ENCODE measurements around the gene SLC40A1.

The SLC40A1 gene

DNA sequence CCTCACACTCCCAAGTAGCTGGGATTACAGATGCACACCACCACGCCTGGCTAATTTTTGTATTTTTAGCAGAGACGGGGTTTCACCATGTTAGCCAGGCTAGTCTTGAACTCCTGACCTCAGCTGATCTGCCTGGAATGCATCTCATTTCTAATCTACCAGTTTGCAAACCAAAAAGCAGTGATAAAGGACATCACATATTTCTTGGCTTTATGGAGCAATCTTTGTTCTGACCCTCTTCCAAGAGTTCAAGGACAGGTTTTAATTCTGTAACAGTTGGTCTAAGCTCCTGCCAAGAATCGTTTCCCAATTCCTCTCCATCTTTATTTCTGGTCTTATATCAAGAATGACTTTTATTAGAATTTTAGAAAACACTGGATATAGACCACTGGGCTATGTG is 67.7 kb downstream of the SLC40A1 start:
- DNase-seq (ENCODE audit: low read depth in 2 of 2) = no peak

DNA sequence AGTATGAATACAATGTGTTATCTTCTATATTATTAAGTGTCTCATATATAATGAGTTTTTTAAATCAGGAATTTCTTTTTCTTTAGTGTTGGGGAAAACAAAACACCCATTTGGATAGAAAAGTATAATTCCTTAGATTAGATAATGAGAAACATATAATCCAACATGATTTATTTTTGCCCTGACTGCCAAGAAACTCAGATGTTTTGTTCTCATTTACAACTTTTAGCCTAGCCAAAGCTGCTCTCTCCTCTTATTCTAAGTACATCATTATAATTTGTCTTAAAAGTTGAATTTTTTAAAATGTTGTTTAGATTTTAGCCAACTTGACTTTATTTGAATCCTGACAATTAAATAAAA is 68.6 kb downstream of the SLC40A1 start:
- DNase-seq (ENCODE audit: low read depth in 2 of 2) = no peak

GRCh38 chr2:189511210-189511959 is 69.2 kb downstream of the SLC40A1 start:
- no peak for DNase-seq (ENCODE audit: low read depth in 2 of 2)
